Osteocyte (in vitro differentiated cells): ENCODE data around the gene RNF208. TPM values are rescaled to one million over a fixed set of nuclear protein-coding genes. Genes with fewer than 3 reads are reported as not detected.

Source experiments
- DNase-seq: peaks from one replicate; pipeline ENCODE4 v3.0.0; 2021; ENCODE audit warnings: mixed read lengths; ENCODE audit not compliant: unreplicated experiment; ENCODE audit errors: extremely low spot score
- H3K27ac Mint-ChIP-seq: one replicate; pipeline ENCODE4 v1.8.0; 2021; ENCODE audit warnings: mild to moderate bottlenecking, mixed read lengths; ENCODE audit not compliant: unreplicated experiment
- H3K27me3 Mint-ChIP-seq: one replicate; pipeline ENCODE4 v1.8.0; 2021; ENCODE audit warnings: mixed read lengths; ENCODE audit not compliant: unreplicated experiment
- H3K36me3 Mint-ChIP-seq: one replicate; pipeline ENCODE4 v1.8.0; 2021; ENCODE audit warnings: mixed read lengths; ENCODE audit not compliant: unreplicated experiment
- H3K4me1 Mint-ChIP-seq: one replicate; pipeline ENCODE4 v1.8.0; 2021; ENCODE audit warnings: mixed read lengths; ENCODE audit not compliant: unreplicated experiment
- H3K4me3 Mint-ChIP-seq: one replicate; pipeline ENCODE4 v1.8.0; 2021; ENCODE audit warnings: mild to moderate bottlenecking, moderate library complexity, mixed read lengths; ENCODE audit not compliant: unreplicated experiment
- H3K9me3 Mint-ChIP-seq: one replicate; pipeline ENCODE4 v1.8.0; 2021; ENCODE audit warnings: mixed read lengths; ENCODE audit not compliant: unreplicated experiment
- total RNA-seq: library from RNA; stranded (reverse); gene quantifications from 2 replicates; pipeline ENCODE4 v1.2.1, GENCODE V29; 2021
- TF ChIP-seq, protein P1 (sequence below): fragments of 200-600 bp; sonication (generic); IDR thresholded peaks from 2 replicates; pipeline ENCODE4 v1.5.0; 2021; ENCODE audit warnings: antibody characterized with exemption, mild to moderate bottlenecking, moderate library complexity

Gene RNF208
- total RNA-seq, 1 donor from 2014 or later, result 7.2 TPM

DNA sequence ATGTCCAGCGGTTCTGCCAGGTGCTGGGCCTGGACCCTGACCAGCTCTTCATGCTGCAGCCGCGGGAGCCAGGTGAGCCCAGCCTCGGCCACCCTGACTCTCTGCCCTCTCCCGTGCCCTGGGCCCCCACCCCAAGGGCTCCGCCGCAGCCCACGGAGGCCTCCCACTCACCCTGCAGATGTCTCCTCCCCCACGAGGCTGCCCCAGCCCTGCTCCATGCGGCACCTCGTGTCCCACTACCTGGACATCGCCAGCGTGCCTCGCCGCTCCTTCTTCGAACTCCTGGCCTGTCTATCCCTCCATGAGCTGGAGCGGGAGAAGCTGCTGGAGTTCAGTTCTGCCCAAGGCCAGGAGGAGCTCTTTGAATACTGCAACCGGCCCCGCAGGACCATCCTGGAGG lies 7.4 kb downstream of the RNF208 start:
- Mint-ChIP-seq H3K36me3 (peaks cover 3% of the 10 kb centered on the region), H3K4me1 (peaks cover 5% of the 10 kb centered on the region), H3K27me3 (no peaks in the 10 kb centered on the region), H3K4me3 (no peak overlapping the region), H3K27ac (no peak overlapping the region), H3K9me3 (no peaks in the 10 kb centered on the region)
- TF ChIP-seq, protein P1, sequence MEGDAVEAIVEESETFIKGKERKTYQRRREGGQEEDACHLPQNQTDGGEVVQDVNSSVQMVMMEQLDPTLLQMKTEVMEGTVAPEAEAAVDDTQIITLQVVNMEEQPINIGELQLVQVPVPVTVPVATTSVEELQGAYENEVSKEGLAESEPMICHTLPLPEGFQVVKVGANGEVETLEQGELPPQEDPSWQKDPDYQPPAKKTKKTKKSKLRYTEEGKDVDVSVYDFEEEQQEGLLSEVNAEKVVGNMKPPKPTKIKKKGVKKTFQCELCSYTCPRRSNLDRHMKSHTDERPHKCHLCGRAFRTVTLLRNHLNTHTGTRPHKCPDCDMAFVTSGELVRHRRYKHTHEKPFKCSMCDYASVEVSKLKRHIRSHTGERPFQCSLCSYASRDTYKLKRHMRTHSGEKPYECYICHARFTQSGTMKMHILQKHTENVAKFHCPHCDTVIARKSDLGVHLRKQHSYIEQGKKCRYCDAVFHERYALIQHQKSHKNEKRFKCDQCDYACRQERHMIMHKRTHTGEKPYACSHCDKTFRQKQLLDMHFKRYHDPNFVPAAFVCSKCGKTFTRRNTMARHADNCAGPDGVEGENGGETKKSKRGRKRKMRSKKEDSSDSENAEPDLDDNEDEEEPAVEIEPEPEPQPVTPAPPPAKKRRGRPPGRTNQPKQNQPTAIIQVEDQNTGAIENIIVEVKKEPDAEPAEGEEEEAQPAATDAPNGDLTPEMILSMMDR, result no peak
- DNase-seq, result no peak

DNA sequence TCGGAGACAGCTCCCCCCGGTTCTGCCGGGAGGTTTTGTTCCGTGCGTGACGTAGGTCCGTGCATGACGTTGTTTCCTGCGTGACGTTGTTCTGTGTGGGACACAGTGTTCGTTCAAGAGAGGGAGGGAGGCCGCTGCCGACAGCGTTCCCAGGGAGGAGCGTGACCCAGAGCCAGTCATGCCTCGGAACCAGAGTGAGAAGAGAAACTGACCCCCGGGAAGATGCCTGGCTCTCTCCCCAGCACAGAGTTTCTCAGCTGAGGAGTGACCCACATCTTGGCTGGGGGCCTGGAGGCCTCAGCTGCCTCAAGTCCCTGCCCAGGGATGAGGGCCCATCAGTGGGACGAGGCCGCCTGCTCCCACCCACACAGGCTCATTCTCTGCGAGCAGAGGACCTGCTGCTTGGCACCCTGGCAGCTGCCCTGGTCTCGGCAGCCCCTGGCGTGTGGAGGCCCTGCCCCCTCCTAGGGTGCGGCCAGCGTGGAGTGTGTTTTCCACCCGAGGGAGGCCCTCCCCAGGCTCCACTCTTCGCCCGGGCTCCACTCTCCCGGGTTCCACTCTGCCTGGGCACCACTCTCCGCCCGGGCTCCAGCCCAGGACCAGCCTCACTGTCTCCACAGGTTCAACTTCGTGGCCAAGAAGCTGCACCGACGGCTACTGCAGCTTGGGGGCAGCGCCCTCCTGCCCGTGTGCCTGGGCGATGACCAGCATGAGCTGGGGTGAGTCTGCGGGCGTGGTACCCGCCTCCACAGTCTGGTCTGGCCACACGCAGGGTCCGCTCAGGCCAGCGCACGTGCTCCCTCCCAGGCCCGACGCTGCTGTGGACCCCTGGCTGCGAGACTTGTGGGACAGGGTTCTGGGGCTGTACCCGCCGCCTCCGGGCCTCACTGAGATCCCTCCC lies 8.6 kb downstream of the RNF208 start:
- H3K9me3 Mint-ChIP-seq, result no peaks in the 10 kb centered on the region
- no peak for DNase-seq
- H3K27ac Mint-ChIP-seq, result no peak overlapping the region
- no peaks in the 10 kb centered on the region for H3K27me3 Mint-ChIP-seq
- H3K4me3 Mint-ChIP-seq, result no peak overlapping the region
- TF ChIP-seq, protein P1, result peak; percentile 29
- H3K4me1 Mint-ChIP-seq, result no peaks in the 10 kb centered on the region
- H3K36me3 Mint-ChIP-seq, result peaks cover 3% of the 10 kb centered on the region

DNA sequence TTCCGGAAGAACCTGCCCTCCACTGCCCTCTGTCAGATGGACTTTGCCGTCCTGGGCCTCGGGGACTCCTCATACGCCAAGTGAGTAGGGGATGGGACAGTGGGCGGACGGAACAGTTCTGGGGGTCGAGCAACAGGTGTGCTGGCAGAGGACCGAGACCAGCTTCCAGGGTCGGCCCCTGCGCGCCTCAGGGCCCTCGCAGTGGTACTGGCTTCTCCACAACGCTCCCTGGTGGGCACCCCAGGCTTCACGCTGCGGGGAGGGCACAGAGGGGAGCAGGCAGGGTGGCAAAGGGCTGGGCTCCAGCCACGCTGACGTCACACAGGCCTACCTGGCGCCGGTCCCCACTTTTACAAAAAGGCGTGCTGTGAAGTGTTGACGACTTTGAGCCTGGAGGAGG lies 9.5 kb downstream of the RNF208 start:
- Mint-ChIP-seq H3K36me3 (peaks cover 5% of the 10 kb centered on the region), H3K4me1 (peaks cover under 1% of the 10 kb centered on the region), H3K4me3 (no peak overlapping the region), H3K9me3 (no peaks in the 10 kb centered on the region), H3K27ac (no peak overlapping the region), H3K27me3 (no peaks in the 10 kb centered on the region)
- TF ChIP-seq, protein P1, result no peak
- DNase-seq, result no peak

DNA sequence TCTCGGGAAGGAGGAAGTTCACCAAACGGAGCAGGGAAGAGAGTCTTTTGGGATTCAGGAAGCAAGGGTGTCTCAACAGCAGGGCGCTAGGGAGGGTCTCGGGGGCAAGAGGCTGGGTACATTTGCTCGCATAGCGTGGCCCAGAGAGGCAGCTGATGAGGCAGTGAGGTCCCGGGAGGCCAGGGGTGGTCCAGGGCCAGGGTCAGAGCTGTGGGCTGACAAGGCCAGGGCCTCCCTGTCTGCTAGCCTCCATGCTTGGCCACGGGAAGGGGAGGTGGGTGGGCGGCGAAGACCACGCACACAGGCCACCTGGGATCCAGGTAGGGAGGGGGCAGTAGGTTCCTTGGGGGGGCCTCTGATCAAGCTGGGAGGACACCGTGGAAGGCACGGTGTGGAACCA lies 10.5 kb downstream of the RNF208 start:
- DNase-seq, result no peak
- Mint-ChIP-seq H3K27ac (no peak overlapping the region), H3K4me3 (no peak overlapping the region), H3K36me3 (peaks cover 11% of the 10 kb centered on the region), H3K27me3 (no peaks in the 10 kb centered on the region), H3K9me3 (no peaks in the 10 kb centered on the region), H3K4me1 (peaks cover 10% of the 10 kb centered on the region)
- TF ChIP-seq, protein P1, result no peak

DNA sequence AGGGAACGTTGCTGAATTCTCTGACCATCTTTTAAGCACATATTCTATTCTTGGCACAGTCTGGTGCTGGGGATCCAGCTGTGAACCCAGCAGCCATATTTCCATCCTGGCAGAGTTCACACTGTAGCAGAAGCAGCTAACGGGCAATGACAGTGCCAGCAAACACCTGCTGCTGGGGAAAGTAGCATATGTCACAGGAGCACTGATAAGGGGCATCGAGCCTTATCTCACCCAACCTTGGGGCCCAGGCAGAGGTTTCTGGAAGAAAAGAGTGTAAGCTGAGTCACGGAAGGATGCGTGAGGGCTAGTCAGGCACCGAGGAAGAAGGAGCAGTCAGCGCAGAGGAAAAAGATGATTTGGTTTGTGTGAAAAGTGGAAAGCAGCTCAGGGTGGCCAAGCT lies 15.4 kb downstream of the RNF208 start:
- Mint-ChIP-seq H3K4me3 (peak overlapping the region; percentile 86), H3K27me3 (no peaks in the 10 kb centered on the region), H3K36me3 (peaks cover 8% of the 10 kb centered on the region), H3K27ac (peak overlapping the region; percentile 19), H3K4me1 (peaks cover 41% of the 10 kb centered on the region), H3K9me3 (no peaks in the 10 kb centered on the region)
- TF ChIP-seq, protein P1, result no peak
- no peak for DNase-seq
